Neural crest cell (in vitro differentiated cells): ENCODE measurements around the gene VPS8. TPM values are rescaled to one million over a fixed set of nuclear protein-coding genes. Genes with fewer than 3 reads are reported as not detected.

Experiments used
- DNase-seq: peaks from one replicate; pipeline ENCODE4 v3.0.0; 2021; ENCODE audit warnings: low read depth, mixed read lengths, low spot score
- H3K27ac Mint-ChIP-seq: one replicate; pipeline ENCODE4 v1.8.0; 2021; ENCODE audit warnings: mild to moderate bottlenecking, mixed read lengths; ENCODE audit not compliant: unreplicated experiment
- H3K27me3 Mint-ChIP-seq: 2 replicates; pipeline ENCODE4 v1.8.0; 2021; ENCODE audit warnings: low read depth, mild to moderate bottlenecking, mixed read lengths
- H3K36me3 Mint-ChIP-seq: 2 replicates; pipeline ENCODE4 v1.8.0; 2021; ENCODE audit warnings: low read depth, mild to moderate bottlenecking, mixed read lengths
- H3K4me1 Mint-ChIP-seq: 2 replicates; pipeline ENCODE4 v1.8.0; 2021; ENCODE audit warnings: mixed read lengths
- H3K4me3 Mint-ChIP-seq: one replicate; pipeline ENCODE4 v1.8.0; 2021; ENCODE audit warnings: mild to moderate bottlenecking, mixed read lengths
- H3K9me3 Mint-ChIP-seq: 2 replicates; pipeline ENCODE4 v1.8.0; 2021; ENCODE audit warnings: mixed read lengths
- total RNA-seq: library from RNA; stranded (reverse); gene quantifications from 2 replicates; pipeline ENCODE4 v1.2.1, GENCODE V29; 2021
- TF ChIP-seq, protein P1 (sequence below): fragments of 200-600 bp; sonication (generic); conservative IDR thresholded peaks from 2 replicates; pipeline ENCODE4 v1.5.0; 2021; ENCODE audit warnings: antibody characterized with exemption, mild to moderate bottlenecking

The VPS8 gene
- total RNA-seq, 1 donor from 2014 or later, result 55.7 TPM

DNA sequence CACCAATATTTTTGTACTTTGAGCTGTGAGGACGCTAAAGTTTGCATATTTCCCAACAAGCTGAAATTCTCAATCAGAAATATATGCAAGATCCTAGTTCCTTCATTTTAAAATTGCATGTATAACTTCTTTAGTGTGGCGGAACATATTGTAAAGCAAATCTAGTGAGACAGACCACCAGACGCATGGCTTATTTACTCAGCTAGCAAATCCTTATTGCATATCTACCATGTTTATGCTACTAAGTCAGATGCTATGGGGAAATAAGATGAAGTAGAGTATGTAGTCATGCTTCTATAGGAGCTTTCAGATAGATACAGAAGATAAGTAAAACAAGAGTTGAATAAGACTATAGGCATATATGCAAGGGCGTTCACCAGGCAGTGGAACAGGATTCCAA lies 278.8 kb downstream of the VPS8 start:
- Mint-ChIP-seq H3K4me1 (peaks cover 16% of the 10 kb centered on the region), H3K27me3 (no peaks in the 10 kb centered on the region), H3K36me3 (peaks cover 4% of the 10 kb centered on the region), H3K9me3 (no peaks in the 10 kb centered on the region), H3K27ac (no peak overlapping the region), H3K4me3 (no peak overlapping the region)
- TF ChIP-seq, protein P1, sequence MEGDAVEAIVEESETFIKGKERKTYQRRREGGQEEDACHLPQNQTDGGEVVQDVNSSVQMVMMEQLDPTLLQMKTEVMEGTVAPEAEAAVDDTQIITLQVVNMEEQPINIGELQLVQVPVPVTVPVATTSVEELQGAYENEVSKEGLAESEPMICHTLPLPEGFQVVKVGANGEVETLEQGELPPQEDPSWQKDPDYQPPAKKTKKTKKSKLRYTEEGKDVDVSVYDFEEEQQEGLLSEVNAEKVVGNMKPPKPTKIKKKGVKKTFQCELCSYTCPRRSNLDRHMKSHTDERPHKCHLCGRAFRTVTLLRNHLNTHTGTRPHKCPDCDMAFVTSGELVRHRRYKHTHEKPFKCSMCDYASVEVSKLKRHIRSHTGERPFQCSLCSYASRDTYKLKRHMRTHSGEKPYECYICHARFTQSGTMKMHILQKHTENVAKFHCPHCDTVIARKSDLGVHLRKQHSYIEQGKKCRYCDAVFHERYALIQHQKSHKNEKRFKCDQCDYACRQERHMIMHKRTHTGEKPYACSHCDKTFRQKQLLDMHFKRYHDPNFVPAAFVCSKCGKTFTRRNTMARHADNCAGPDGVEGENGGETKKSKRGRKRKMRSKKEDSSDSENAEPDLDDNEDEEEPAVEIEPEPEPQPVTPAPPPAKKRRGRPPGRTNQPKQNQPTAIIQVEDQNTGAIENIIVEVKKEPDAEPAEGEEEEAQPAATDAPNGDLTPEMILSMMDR, result no peak
- DNase-seq, result no peak

DNA sequence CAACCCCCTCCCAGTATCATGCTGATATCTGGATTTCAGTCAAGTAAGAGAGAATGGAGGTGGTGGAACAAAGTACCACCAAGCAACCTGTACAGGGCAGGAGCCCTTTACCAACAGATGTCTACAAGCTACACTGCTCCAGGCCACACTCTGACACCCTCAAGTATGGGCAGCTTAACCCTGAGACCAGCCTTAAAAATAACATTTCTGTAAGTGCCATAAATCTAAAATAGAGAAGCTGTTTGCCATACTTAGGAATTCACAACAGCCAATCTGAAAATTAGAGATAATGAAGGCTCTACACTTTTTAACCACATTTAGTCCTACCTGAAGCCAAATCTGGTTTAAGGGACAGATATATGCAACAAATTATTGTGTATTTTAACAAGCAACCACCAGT lies 281.1 kb downstream of the VPS8 start:
- peaks cover 16% of the 10 kb centered on the region for H3K4me1 Mint-ChIP-seq
- no peak for DNase-seq
- H3K4me3 Mint-ChIP-seq, result no peak overlapping the region
- H3K36me3 Mint-ChIP-seq, result peaks cover 4% of the 10 kb centered on the region
- H3K27ac Mint-ChIP-seq, result no peak overlapping the region
- no peaks in the 10 kb centered on the region for H3K9me3 Mint-ChIP-seq
- H3K27me3 Mint-ChIP-seq, result no peaks in the 10 kb centered on the region
- TF ChIP-seq, protein P1, result no peak

DNA sequence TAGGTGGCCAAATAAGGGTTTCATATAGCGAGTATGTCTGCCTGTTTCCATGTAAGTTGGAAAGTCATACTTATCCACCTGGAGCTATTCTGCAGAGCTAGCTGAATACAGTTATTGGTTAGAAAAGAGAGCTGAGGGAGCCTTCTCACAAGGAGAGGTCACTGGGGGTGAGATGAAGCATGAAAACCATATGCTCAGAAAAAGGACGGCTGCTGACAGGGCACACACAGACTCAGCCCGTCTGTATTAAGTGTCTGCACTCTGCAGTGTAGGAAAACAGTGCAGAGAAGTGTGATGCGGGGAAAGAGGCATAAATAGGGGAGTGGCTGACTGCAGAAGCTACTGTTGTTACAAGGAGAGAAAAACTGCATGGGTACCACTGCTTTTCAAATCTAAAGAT lies 282.7 kb downstream of the VPS8 start:
- no peak for DNase-seq
- Mint-ChIP-seq H3K9me3 (peaks cover 3% of the 10 kb centered on the region), H3K4me3 (no peak overlapping the region), H3K27ac (no peak overlapping the region), H3K27me3 (no peaks in the 10 kb centered on the region), H3K36me3 (peaks cover 7% of the 10 kb centered on the region), H3K4me1 (peaks cover 20% of the 10 kb centered on the region)
- TF ChIP-seq, protein P1, result no peak

Other genes with a start within 250 kb of the VPS8 start
- 76.3 and 80.3 TPM in 2 replicates for gene MAGEF1, start 100.1 kb upstream of the VPS8 start, total RNA-seq